Neural progenitor cell (in vitro differentiated cells): ENCODE data around the gene RBM26. TPM values are rescaled to one million over a fixed set of nuclear protein-coding genes. Genes with fewer than 3 reads are reported as not detected.

Experiments
- DNase-seq: peaks from one replicate; pipeline ENCODE4 v3.0.0-alpha.2; 2016; ENCODE audit warnings: low spot score
- H2AFZ ChIP-seq: fragments of 200-600 bp; sonication (generic); replicated peaks from 2 replicates; pipeline ENCODE4 v1.6.1; 2016; ENCODE audit warnings: antibody characterized with exemption
- H3F3A ChIP-seq: fragments of 200-600 bp; sonication (generic); 2 replicates; pipeline ENCODE4 v1.6.1; 2016; ENCODE audit warnings: antibody characterized with exemption, low read depth
- H3K27ac ChIP-seq: fragments of 200-600 bp; sonication (generic); 2 replicates; pipeline ENCODE4 v1.5.1; 2016; ENCODE audit warnings: mild to moderate bottlenecking
- H3K27me3 ChIP-seq: fragments of 200-600 bp; sonication (generic); 2 replicates; pipeline ENCODE4 v1.6.1; 2016; ENCODE audit warnings: mild to moderate bottlenecking, moderate library complexity
- H3K36me3 ChIP-seq: fragments of 200-600 bp; sonication (generic); 2 replicates; pipeline ENCODE4 v1.5.1; 2016
- H3K4me1 ChIP-seq: fragments of 200-600 bp; sonication (generic); 2 replicates; pipeline ENCODE4 v1.6.1; 2016; ENCODE audit warnings: mixed run types
- H3K4me2 ChIP-seq: fragments of 200-600 bp; sonication (generic); 2 replicates; pipeline ENCODE4 v1.6.1; 2016
- H3K4me3 ChIP-seq: fragments of 200-600 bp; sonication (generic); 2 replicates; pipeline ENCODE4 v1.5.1; 2016
- H3K79me2 ChIP-seq: fragments of 200-600 bp; sonication (generic); 2 replicates; pipeline ENCODE4 v1.6.1; 2016; ENCODE audit warnings: low read depth
- H3K9ac ChIP-seq: fragments of 200-600 bp; sonication (generic); 2 replicates; pipeline ENCODE4 v1.6.1; 2016
- H3K9me3 ChIP-seq: fragments of 200-600 bp; sonication (generic); 2 replicates; pipeline ENCODE4 v1.5.1; 2016; ENCODE audit warnings: low read depth
- H4K20me1 ChIP-seq: fragments of 200-600 bp; sonication (generic); 2 replicates; pipeline ENCODE4 v1.6.1; 2016; ENCODE audit warnings: low read depth
- H3K27ac Mint-ChIP-seq: 3 replicates; pipeline ENCODE4 v1.8.0; 2021; ENCODE audit warnings: mixed read lengths
- H3K27me3 Mint-ChIP-seq: 2 replicates; pipeline ENCODE4 v1.8.0; 2022; ENCODE audit warnings: low read depth, mild to moderate bottlenecking, inconsistent platforms, moderate library complexity, mixed read lengths; ENCODE audit not compliant: insufficient read depth
- H3K36me3 Mint-ChIP-seq: 3 replicates; pipeline ENCODE4 v1.8.0; 2021; ENCODE audit warnings: mixed read lengths
- H3K4me1 Mint-ChIP-seq: 3 replicates; pipeline ENCODE4 v1.8.0; 2021; ENCODE audit warnings: mixed read lengths
- H3K4me3 Mint-ChIP-seq: 3 replicates; pipeline ENCODE4 v1.8.0; 2021; ENCODE audit warnings: mild to moderate bottlenecking, moderate library complexity, mixed read lengths
- H3K9me3 Mint-ChIP-seq: 3 replicates; pipeline ENCODE4 v1.8.0; 2020; ENCODE audit warnings: mixed read lengths
- CTCF ChIP-seq: fragments of 200-600 bp; sonication (generic); IDR thresholded peaks from 2 replicates; pipeline ENCODE4 v1.5.1; 2017; ENCODE audit warnings: antibody characterized with exemption, mild to moderate bottlenecking
- EZH2 ChIP-seq: fragments of 200-600 bp; sonication (generic); IDR thresholded peaks from 2 replicates; pipeline ENCODE4 v1.6.1; 2017; ENCODE audit warnings: antibody characterized with exemption, mild to moderate bottlenecking, moderate library complexity
- EZH2phosphoT487 ChIP-seq: fragments of 200-600 bp; sonication (generic); IDR thresholded peaks from 2 replicates; pipeline ENCODE4 v1.6.1; 2017; ENCODE audit warnings: antibody characterized with exemption
- total RNA-seq: library from RNA; depleted of rRNA; stranded (reverse); fragments of >200 nt; gene quantifications from 2 replicates; pipeline ENCODE4 v1.2.3, GENCODE V29; 2015; ENCODE audit warnings: low replicate concordance

The RBM26 gene
- total RNA-seq, 1 donor from 2014 or later = 136 TPM

DNA sequence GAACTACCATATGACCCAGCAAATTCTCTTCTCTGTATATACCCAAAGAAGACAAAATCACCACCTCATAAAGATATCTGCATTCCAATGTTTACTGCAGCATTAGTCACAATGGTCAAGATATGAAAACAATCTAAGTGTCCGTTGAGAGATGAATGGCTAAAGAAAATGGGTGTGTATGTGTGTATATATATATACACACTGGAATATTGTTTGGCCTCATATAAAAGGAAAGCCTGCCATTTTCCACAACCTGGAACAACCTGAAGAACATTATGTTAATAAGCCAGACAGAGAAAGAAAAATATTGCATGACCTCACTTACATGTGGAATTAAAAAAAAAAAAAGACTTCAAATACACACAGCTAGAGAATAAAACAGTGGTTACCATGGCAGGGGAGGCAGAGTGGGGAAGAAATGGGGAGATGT, 29.5 kb upstream of the RBM26 start:
- Mint-ChIP-seq H3K4me1 (no peaks in the 10 kb centered on the region), H3K4me3 (no peak overlapping the region), H3K27ac (no peak overlapping the region), H3K36me3 (peaks cover 3% of the 10 kb centered on the region), H3K9me3 (peaks cover 3% of the 10 kb centered on the region), H3K27me3 (no peaks in the 10 kb centered on the region)
- Histone ChIP-seq H3K79me2 (no peaks in the 10 kb centered on the region), H3K4me1 (no peaks in the 10 kb centered on the region), H3K4me3 (no peak overlapping the region), H3K27ac (no peak overlapping the region), H2AFZ (no peak overlapping the region), H3K9ac (no peak overlapping the region), H3K36me3 (no peaks in the 10 kb centered on the region), H3K27me3 (no peaks in the 10 kb centered on the region), H3K4me2 (no peak overlapping the region), H4K20me1 (no peaks in the 10 kb centered on the region), H3K9me3 (no peaks in the 10 kb centered on the region), H3F3A (no peaks in the 10 kb centered on the region)
- DNase-seq = no peak
- TF ChIP-seq CTCF (no peak), EZH2 (no peak), EZH2phosphoT487 (no peak)

- no peak overlapping the region for H2AFZ ChIP-seq
- H4K20me1 ChIP-seq = no peaks in the 10 kb centered on the region
- H3K4me2 ChIP-seq = no peak overlapping the region
- H3K27ac ChIP-seq = no peak overlapping the region
- H3K36me3 ChIP-seq = no peaks in the 10 kb centered on the region
- Mint-ChIP-seq H3K27ac (no peak overlapping the region), H3K27me3 (no peaks in the 10 kb centered on the region), H3K9me3 (peaks cover 7% of the 10 kb centered on the region), H3K36me3 (peaks cover 7% of the 10 kb centered on the region), H3K4me1 (no peaks in the 10 kb centered on the region), H3K4me3 (no peak overlapping the region)
- H3K79me2 ChIP-seq = no peaks in the 10 kb centered on the region
- H3K4me1 ChIP-seq = no peaks in the 10 kb centered on the region
- DNase-seq = no peak
- H3K27me3 ChIP-seq = no peaks in the 10 kb centered on the region
- H3K9me3 ChIP-seq = no peaks in the 10 kb centered on the region
- H3K4me3 ChIP-seq = no peak overlapping the region
- H3F3A ChIP-seq = no peaks in the 10 kb centered on the region
- no peak overlapping the region for H3K9ac ChIP-seq
- no peak for TF ChIP-seq EZH2phosphoT487
- TF ChIP-seq CTCF = no peak
- no peak for TF ChIP-seq EZH2
Measured at GRCh38 chr13:79434556-79434955, 28.5 kb upstream of the RBM26 start.

DNA sequence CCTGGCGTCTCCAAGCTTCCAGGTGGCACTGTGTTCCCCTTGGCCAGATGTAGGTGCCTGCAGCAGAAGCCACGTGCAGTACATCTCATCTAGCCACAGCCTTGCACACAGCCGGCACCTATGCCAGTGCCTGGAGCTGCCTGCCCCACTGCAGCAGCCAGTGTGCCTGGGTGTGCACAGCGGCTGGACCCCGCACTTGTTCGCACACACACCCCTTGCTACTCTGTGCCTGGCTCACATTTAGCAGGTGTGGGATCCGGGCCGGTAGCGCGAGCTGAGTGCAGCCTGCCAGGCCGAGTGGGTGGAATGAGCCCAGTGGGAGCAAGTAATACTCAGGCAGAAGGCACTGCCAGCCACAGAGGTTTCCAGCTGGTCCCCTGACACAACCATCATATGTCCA, 26.9 kb upstream of the RBM26 start:
- no peak overlapping the region for H3K9ac ChIP-seq
- H3K79me2 ChIP-seq = no peaks in the 10 kb centered on the region
- Mint-ChIP-seq H3K27me3 (no peaks in the 10 kb centered on the region), H3K36me3 (peaks cover 9% of the 10 kb centered on the region), H3K9me3 (peaks cover 11% of the 10 kb centered on the region), H3K4me1 (peaks cover 13% of the 10 kb centered on the region), H3K27ac (no peak overlapping the region), H3K4me3 (no peak overlapping the region)
- H3K4me1 ChIP-seq = no peaks in the 10 kb centered on the region
- H2AFZ ChIP-seq = no peak overlapping the region
- no peak for TF ChIP-seq CTCF
- no peaks in the 10 kb centered on the region for H3K27me3 ChIP-seq
- DNase-seq = no peak
- H3K9me3 ChIP-seq = no peaks in the 10 kb centered on the region
- H3K4me2 ChIP-seq = no peak overlapping the region
- H3F3A ChIP-seq = no peaks in the 10 kb centered on the region
- no peak overlapping the region for H3K27ac ChIP-seq
- no peak overlapping the region for H3K4me3 ChIP-seq
- H4K20me1 ChIP-seq = no peaks in the 10 kb centered on the region
- no peaks in the 10 kb centered on the region for H3K36me3 ChIP-seq

- Histone ChIP-seq H4K20me1 (no peaks in the 10 kb centered on the region), H3K4me1 (no peaks in the 10 kb centered on the region), H3K36me3 (no peaks in the 10 kb centered on the region), H3K79me2 (no peaks in the 10 kb centered on the region), H3F3A (no peaks in the 10 kb centered on the region), H3K4me3 (no peak overlapping the region), H2AFZ (no peak overlapping the region), H3K4me2 (no peak overlapping the region), H3K9ac (no peak overlapping the region), H3K27me3 (no peaks in the 10 kb centered on the region), H3K27ac (no peak overlapping the region), H3K9me3 (no peaks in the 10 kb centered on the region)
- Mint-ChIP-seq H3K36me3 (peaks cover 9% of the 10 kb centered on the region), H3K9me3 (peaks cover 11% of the 10 kb centered on the region), H3K4me1 (peaks cover 22% of the 10 kb centered on the region), H3K27me3 (no peaks in the 10 kb centered on the region), H3K4me3 (no peak overlapping the region), H3K27ac (no peak overlapping the region)
- DNase-seq = no peak
- TF ChIP-seq CTCF = no peak
- TF ChIP-seq EZH2phosphoT487 = no peak
- TF ChIP-seq EZH2 = no peak
Measured at GRCh38 chr13:79432086-79432485, 26.0 kb upstream of the RBM26 start.
